Heart left ventricle (tissue), 16 donors: ENCODE measurements around the gene ZBTB21. TPM values are rescaled to one million over a fixed set of nuclear protein-coding genes. Genes with fewer than 3 reads are reported as not detected.

Source experiments
- ATAC-seq, 4 donors: fragments of 200-7000 bp; cut with Tn5 transposase; one replicate each; pipeline ENCODE4 v1.9.1; 2020 to 2022; ENCODE audit warnings: moderate library complexity in 4 of 4, mild to moderate bottlenecking in 3 of 4, moderate number of reproducible peaks in 1 of 4
- DNase-seq, 5 donors: peaks; one replicate each; pipeline ENCODE4 v3.0.0-alpha.2; 2020
- H3K27ac ChIP-seq, 12 donors: fragments of 200-600 bp; sonication (generic) in 4 of 12; one replicate each; pipeline versions ENCODE4 v1.5.0 to v1.8.0; 2016 to 2022; ENCODE audit warnings: mild to moderate bottlenecking in 2 of 12
- H3K27me3 ChIP-seq, 9 donors: fragments of 200-600 bp; sonication (generic) in 2 of 9; one replicate each; pipeline versions ENCODE4 v1.5.1 to v1.8.0; 2016 to 2022; ENCODE audit warnings: mild to moderate bottlenecking in 3 of 9
- H3K36me3 ChIP-seq, 9 donors: fragments of 200-600 bp; sonication (generic) in 2 of 9; one replicate each; pipeline versions ENCODE4 v1.5.0 to v1.8.0; 2018 to 2022; ENCODE audit warnings: mild to moderate bottlenecking in 2 of 9
- H3K4me1 ChIP-seq, 12 donors: fragments of 200-600 bp; sonication (generic) in 4 of 12; one replicate each; pipeline versions ENCODE4 v1.5.0 to v1.8.0; 2016 to 2022; ENCODE audit warnings: mild to moderate bottlenecking in 3 of 12
- H3K4me3 ChIP-seq, 12 donors: fragments of 200-600 bp; sonication (generic) in 4 of 12; one replicate each; pipeline versions ENCODE4 v1.5.0 to v1.8.0; 2017 to 2022; ENCODE audit warnings: mild to moderate bottlenecking in 9 of 12, moderate library complexity in 4 of 12
- H3K9me3 ChIP-seq, 12 donors: fragments of 200-600 bp; sonication (generic) in 4 of 12; one replicate each; pipeline versions ENCODE4 v1.5.0 to v1.8.0; 2016 to 2022; ENCODE audit warnings: mild to moderate bottlenecking in 1 of 12
- CTCF ChIP-seq, 12 donors: fragments of 200-600 bp; sonication (generic) in 4 of 12; IDR thresholded peaks; one replicate each; pipeline versions ENCODE4 v1.5.0 to v1.8.0; 2018 to 2022; ENCODE audit warnings: antibody characterized with exemption in 12 of 12, mild to moderate bottlenecking in 5 of 12
- POLR2A ChIP-seq, 2 donors: fragments of 450-650 bp; IDR thresholded peaks; one replicate each; pipeline ENCODE4 v1.6.1; 2017; ENCODE audit warnings: antibody characterized with exemption in 2 of 2, mild to moderate bottlenecking in 2 of 2, moderate library complexity in 2 of 2
- WGBS, 4 donors: extraction: QIAGEN DNeasy Blood & Tissue Kit in 2 of 4; methylation state at CpG; one replicate each; pipeline versions ENCODE4 v1.1.5 to v1.1.7; 2013 to 2018; 5-methylcytosine and 5-hydroxymethylcytosine counted together
- intact Hi-C, 10 donors: fragments of 100-400 bp; cut with DNase I; formaldehyde crosslinking; loops; one replicate each; pipeline versions ENCODE4 v1.11.1 to v1.14.2; 2022
- polyA plus RNA-seq, 2 donors: library from polyadenylated mRNA; stranded (reverse); fragments of 200-250 nt; gene quantifications; one replicate each; pipeline ENCODE4 v1.2.3, GENCODE V29; 2013
- total RNA-seq, 9 donors: library from RNA; depleted of rRNA in 2 of 9; stranded (reverse); fragments of >200 nt in 2 of 9; fragmentation: NEBNext Ultra II Directional in 3 of 9; extraction: Animal tissue kit (Norgen Biotek cat#: 25700) in 3 of 9; gene quantifications; one replicate each; pipeline versions ENCODE4 v1.1.0 to v1.2.4, GENCODE V29; 2016 to 2023
- donor health status: ischemic (EF 13 %, LVEDD 7.1; RV severe dilation, severe dysfunction).
- donor health status: healthy with polysubstance abuse.
- donor health status: DM: no; HTN: yes; CAD: no.
- donor health status: DM: no; HTN: no; CAD: no.
- donor health status: ischemic (EF 25% LVEDD 6.9; RV normal size, moderate dysfunction).
- donor health status: ischemic (EF 25% LVEDD 5.7; RV mildly dilated, moderate dysfunction).
- donor health status: healthy.
- donor health status: DM: yes; HTN: yes; CAD: no.
- donor health status: ischemic (EF 35%, LVEDD 5.7; RV mildly dilated, moderate dysfunction).
- donor health status: nonischemic (EF 11% LVEDD 7.7; RV severe dilation, severe dysfunction).
- donor health status: DM: yes; HTN: yes; CAD: no.
- donor health status: PGD.
- donor health status: ischemic (EF 29% LVEDD 5.4; RV normal size, mild dysfunction).
- donor health status: nonischemic (EF 23%, LVEDD 6.1; RV moderate dilation, normal function).

The ZBTB21 gene
- total and polyA plus RNA-seq, 11 donors = 1.2 to 10.2 (median 6.1) TPM

- no peak for TF ChIP-seq POLR2A (IDR thresholded peaks at IDR 0.05)
- Histone ChIP-seq H3K4me3 (no peak overlapping the region), H3K36me3 (no peaks in the 10 kb centered on the region), H3K9me3 (peaks cover 0 to 4% (median 0%) of the 10 kb centered on the region in 12 donors), H3K4me1 (peaks cover 0 to 6% (median 0%) of the 10 kb centered on the region in 12 donors), H3K27me3 (no peaks in the 10 kb centered on the region), H3K27ac (no peak overlapping the region)
- intact Hi-C loops = no loop called here
- WGBS, 4 donors = 89 to 93% (median 91%) methylated on average over 3 of the region's 3 CpGs
- DNase-seq (no peak), ATAC-seq (no peak)
These were observed 22.8 kb upstream of the ZBTB21 start for GRCh38 chr21:42032968-42033367.

GRCh38 chr21:42032266-42032665, 22.1 kb upstream of the ZBTB21 start:
- WGBS, 4 donors = 88 to 95% (median 93%) methylated on average over 2 of the region's 2 CpGs
- Histone ChIP-seq H3K4me3 (no peak overlapping the region), H3K4me1 (peaks cover 0 to 10% (median 0%) of the 10 kb centered on the region in 12 donors), H3K9me3 (peaks cover 0 to 4% (median 0%) of the 10 kb centered on the region in 12 donors), H3K27ac (no peak overlapping the region), H3K36me3 (no peaks in the 10 kb centered on the region), H3K27me3 (no peaks in the 10 kb centered on the region)
- TF ChIP-seq CTCF (IDR thresholded peaks at IDR 0.05) (no peak), POLR2A (IDR thresholded peaks at IDR 0.05) (no peak)
- intact Hi-C loops = no loop called here
- ATAC-seq (no peak), DNase-seq (no peak)

GRCh38 chr21:42031816-42032215, 21.7 kb upstream of the ZBTB21 start:
- Histone ChIP-seq H3K27ac (no peak overlapping the region), H3K36me3 (no peaks in the 10 kb centered on the region), H3K4me3 (no peak overlapping the region), H3K27me3 (no peaks in the 10 kb centered on the region), H3K9me3 (peaks cover 0 to 4% (median 0%) of the 10 kb centered on the region in 12 donors), H3K4me1 (peaks cover 0 to 10% (median 0%) of the 10 kb centered on the region in 12 donors)
- 80 to 92% (median 88%) methylated on average over 4 of the region's 4 CpGs for WGBS, 4 donors
- DNase-seq (no peak), ATAC-seq (no peak)
- TF ChIP-seq CTCF (IDR thresholded peaks at IDR 0.05) (no peak), POLR2A (IDR thresholded peaks at IDR 0.05) (no peak)
- intact Hi-C loops = no loop called here

DNA sequence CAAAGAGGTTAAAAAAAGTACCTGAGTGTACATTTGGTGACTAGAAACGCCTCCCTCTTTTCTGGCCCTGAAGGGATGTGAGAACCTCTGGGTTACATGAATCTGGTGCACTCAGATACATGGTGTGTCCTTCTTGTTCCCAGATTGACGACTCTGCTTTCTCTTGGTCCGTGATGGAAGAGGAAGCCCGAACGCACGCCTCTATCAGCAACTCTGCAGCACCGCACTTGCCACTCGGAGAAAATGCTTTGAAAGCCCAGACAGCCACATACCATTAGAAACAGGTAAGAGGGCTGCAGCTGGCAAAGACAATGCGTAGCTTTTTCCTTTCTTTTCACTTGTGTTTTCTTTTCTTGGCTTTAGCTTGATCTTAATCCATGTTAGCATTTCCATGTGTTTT, 21.1 kb upstream of the ZBTB21 start:
- ATAC-seq (no peak), DNase-seq (no peak)
- H3K4me3 ChIP-seq = no peak overlapping the region
- H3K9me3 ChIP-seq = peaks cover 0 to 4% (median 0%) of the 10 kb centered on the region in 12 donors
- no peaks in the 10 kb centered on the region for H3K27me3 ChIP-seq
- H3K4me1 ChIP-seq = peaks cover 0 to 10% (median 0%) of the 10 kb centered on the region in 12 donors
- 72 to 81% (median 74%) methylated on average over 9 of the region's 9 CpGs for WGBS, 4 donors
- no peak overlapping the region for H3K27ac ChIP-seq
- TF ChIP-seq CTCF (IDR thresholded peaks at IDR 0.05) (no peak), POLR2A (IDR thresholded peaks at IDR 0.05) (no peak)
- intact Hi-C loops = no loop called here
- no peaks in the 10 kb centered on the region for H3K36me3 ChIP-seq

GRCh38 chr21:42030311-42030710, 20.2 kb upstream of the ZBTB21 start:
- no peak for TF ChIP-seq CTCF (IDR thresholded peaks at IDR 0.05)
- no peak for TF ChIP-seq POLR2A (IDR thresholded peaks at IDR 0.05)
- peaks cover 0 to 11% (median 0%) of the 10 kb centered on the region in 12 donors for H3K4me1 ChIP-seq
- DNase-seq (no peak), ATAC-seq (no peak)
- no peaks in the 10 kb centered on the region for H3K36me3 ChIP-seq
- WGBS, 4 donors = 86 to 98% (median 93%) methylated on average over 4 of the region's 4 CpGs
- H3K9me3 ChIP-seq = peaks cover 0 to 4% (median 0%) of the 10 kb centered on the region in 12 donors
- intact Hi-C loops = no loop called here
- H3K4me3 ChIP-seq = no peak overlapping the region
- no peak overlapping the region for H3K27ac ChIP-seq
- H3K27me3 ChIP-seq = no peaks in the 10 kb centered on the region
